H1 (cell line): ENCODE results near the gene CDR2L. TPM values are rescaled to one million over a fixed set of nuclear protein-coding genes. Genes with fewer than 3 reads are reported as not detected.

Experiments used
- CTCF ChIA-PET: fragments of 300-600 bp; sonication (Branson Sonifier 250); formaldehyde crosslinking; loops from one replicate; lab custom pipeline; 2021; ENCODE audit not compliant: partially characterized antibody; lab: Charles Lee
- POLR2A ChIA-PET: fragments of 300-600 bp; sonication (Branson Sonifier 250); formaldehyde crosslinking; loops from one replicate; lab custom pipeline; 2021; ENCODE audit warnings: inconsistent platforms; ENCODE audit not compliant: partially characterized antibody; lab: Charles Lee
- DNase-seq, 2 experiments: peaks; one replicate each; pipeline versions ENCODE4 v3.0.0 to v3.0.0-alpha.2; 2010 to 2022; ENCODE audit warnings: low spot score in 2 of 2, low read depth in 1 of 2, mixed read lengths in 1 of 2
- FAIRE-seq: peaks from 2 replicates; lab custom pipeline; 2011; peaks lifted over from hg19 to GRCh38; lab: Jason Lieb, UNC
- H2AFZ ChIP-seq: 2 replicates; pipeline ENCODE4 v1.8.1; 2012; ENCODE audit warnings: low read length, inconsistent platforms
- H2AK5ac ChIP-seq: 2 replicates; pipeline ENCODE4 v1.6.1; 2013; ENCODE audit warnings: low read depth, low read length
- H2BK120ac ChIP-seq: replicated peaks from 2 replicates; pipeline ENCODE3; 2013; ENCODE audit warnings: low read depth, low read length, inconsistent platforms
- H2BK12ac ChIP-seq: 2 replicates; pipeline ENCODE4 v1.6.1; 2013; ENCODE audit warnings: low read depth, low read length
- H2BK15ac ChIP-seq: 2 replicates; pipeline ENCODE4 v1.6.1; 2013; ENCODE audit warnings: low read length
- H2BK20ac ChIP-seq: 2 replicates; pipeline ENCODE4 v1.6.1; 2013; ENCODE audit warnings: low read length
- H2BK5ac ChIP-seq: 2 replicates; pipeline ENCODE4 v1.6.1; 2013; ENCODE audit warnings: low read depth, low read length
- H3K14ac ChIP-seq: 2 replicates; pipeline ENCODE4 v1.6.1; 2013; ENCODE audit warnings: inconsistent platforms; ENCODE audit not compliant: insufficient read length
- H3K18ac ChIP-seq: 2 replicates; pipeline ENCODE4 v1.6.1; 2013; ENCODE audit warnings: low read length; ENCODE audit errors: extremely low read depth
- H3K23ac ChIP-seq: 2 replicates; pipeline ENCODE4 v1.6.1; 2013; ENCODE audit warnings: inconsistent platforms; ENCODE audit not compliant: insufficient read length
- H3K23me2 ChIP-seq: 2 replicates; pipeline ENCODE4 v1.6.1; 2013; ENCODE audit warnings: low read depth, low read length
- H3K27ac ChIP-seq: 2 replicates; pipeline ENCODE4 v1.6.1; 2011; ENCODE audit warnings: low read depth, low read length, inconsistent platforms
- H3K27me3 ChIP-seq, 4 experiments: replicated peaks in 1 of 4; 1 replicate in 1 of 4; 2 replicates in 3 of 4; pipeline versions ENCODE4 v1.6.1 to v1.8.1; 2011 to 2013; ENCODE audit warnings: low read length in 3 of 4, mild to moderate bottlenecking in 3 of 4, inconsistent platforms in 2 of 4, mixed read lengths in 2 of 4, moderate library complexity in 1 of 4; ENCODE audit not compliant: control insufficient read depth in 3 of 4, insufficient read depth in 3 of 4; ENCODE audit errors: extremely low read depth in 1 of 4
- H3K36me3 ChIP-seq, 4 experiments: 2 replicates each; pipeline versions ENCODE4 v1.6.1 to v1.8.1; 2011 to 2013; ENCODE audit warnings: mild to moderate bottlenecking in 4 of 4, low read length in 3 of 4, moderate library complexity in 2 of 4, control low read depth in 1 of 4, inconsistent platforms in 1 of 4; ENCODE audit not compliant: insufficient read depth in 4 of 4, control insufficient read depth in 2 of 4
- H3K4ac ChIP-seq: replicated peaks from 2 replicates; pipeline ENCODE3; 2013; ENCODE audit warnings: low read length, low read depth, mixed read lengths, inconsistent platforms; ENCODE audit not compliant: insufficient read length
- H3K4me1 ChIP-seq, 4 experiments: replicated peaks in 1 of 4; 1 replicate in 1 of 4; 2 replicates in 3 of 4; pipeline versions ENCODE4 v1.6.1 to v1.8.1; 2011 to 2013; ENCODE audit warnings: low read length in 3 of 4, inconsistent platforms in 2 of 4, mixed read lengths in 1 of 4; ENCODE audit not compliant: insufficient read depth in 4 of 4, control insufficient read depth in 3 of 4
- H3K4me2 ChIP-seq, 2 experiments: 2 replicates each; pipeline versions ENCODE4 v1.6.1 to v1.8.1; 2011 to 2013; ENCODE audit warnings: low read depth in 2 of 2, low read length in 2 of 2, control low read depth in 1 of 2, inconsistent platforms in 1 of 2, mild to moderate bottlenecking in 1 of 2; ENCODE audit not compliant: insufficient read depth in 1 of 2
- H3K4me3 ChIP-seq, 4 experiments: fragments of 200-600, 300-600 bp in 1 of 4; sonication (generic), shearing (Covaris generic), sonication (Bioruptor Twin) in 1 of 4; 2 replicates each; pipeline versions ENCODE4 v1.5.1 to v1.8.1; 2011 to 2016; ENCODE audit warnings: low read length in 4 of 4, low read depth in 3 of 4, control low read depth in 2 of 4, inconsistent platforms in 2 of 4, mild to moderate bottlenecking in 2 of 4, mixed read lengths in 1 of 4, moderate library complexity in 1 of 4; ENCODE audit not compliant: insufficient read depth in 2 of 4; ENCODE audit errors: extremely low read depth in 1 of 4
- H3K56ac ChIP-seq: replicated peaks from 2 replicates; pipeline ENCODE3; 2013; ENCODE audit warnings: low read depth, mild to moderate bottlenecking, mixed read lengths, low read length, inconsistent platforms; ENCODE audit not compliant: insufficient read length
- H3K79me1 ChIP-seq: 2 replicates; pipeline ENCODE4 v1.6.1; 2013; ENCODE audit warnings: low read depth, low read length, control low read depth
- H3K79me2 ChIP-seq, 2 experiments: 2 replicates each; pipeline versions ENCODE4 v1.6.1 to v1.8.1; 2012 to 2013; ENCODE audit warnings: low read length in 2 of 2, mild to moderate bottlenecking in 2 of 2, inconsistent platforms in 1 of 2; ENCODE audit not compliant: insufficient read depth in 2 of 2, control insufficient read depth in 1 of 2
- H3K9ac ChIP-seq, 4 experiments: replicated peaks in 1 of 4; 1 replicate in 1 of 4; 2 replicates in 3 of 4; pipeline versions ENCODE4 v1.6.1 to v1.8.1; 2011 to 2013; ENCODE audit warnings: low read depth in 3 of 4, low read length in 3 of 4, control low read depth in 2 of 4, mild to moderate bottlenecking in 2 of 4, moderate library complexity in 2 of 4, inconsistent platforms in 1 of 4; ENCODE audit errors: extremely low read depth in 1 of 4
- H3K9me3 ChIP-seq, 2 experiments: 2 replicates each; pipeline versions ENCODE4 v1.6.1 to v1.8.1; 2012 to 2013; ENCODE audit warnings: mild to moderate bottlenecking in 2 of 2, moderate library complexity in 2 of 2, control low read depth in 1 of 2, inconsistent platforms in 1 of 2, low read depth in 1 of 2, low read length in 1 of 2, mixed read lengths in 1 of 2; ENCODE audit not compliant: insufficient read depth in 2 of 2
- H4K20me1 ChIP-seq, 2 experiments: replicated peaks in 1 of 2; 2 replicates each; pipeline versions ENCODE3 to v1.8.1; 2011 to 2013; ENCODE audit warnings: inconsistent platforms in 2 of 2, low read length in 2 of 2, mild to moderate bottlenecking in 1 of 2; ENCODE audit not compliant: insufficient read depth in 2 of 2, control insufficient read depth in 1 of 2
- H4K5ac ChIP-seq: 2 replicates; pipeline ENCODE4 v1.6.1; 2013; ENCODE audit warnings: low read length, low read depth, mixed read lengths, inconsistent platforms; ENCODE audit not compliant: insufficient read length
- H4K8ac ChIP-seq: 2 replicates; pipeline ENCODE4 v1.8.0; 2013; ENCODE audit warnings: mild to moderate bottlenecking, moderate library complexity, low read length, inconsistent platforms; ENCODE audit not compliant: insufficient read depth; ENCODE audit errors: extremely low read depth
- H4K91ac ChIP-seq: replicated peaks from 2 replicates; pipeline ENCODE3; 2013; ENCODE audit warnings: low read length, mixed read lengths, inconsistent platforms; ENCODE audit not compliant: insufficient read length
- ASH2L ChIP-seq: fragments of 200-600, 300-600 bp; sonication (generic); IDR thresholded peaks from one replicate; pipeline ENCODE4 v1.7.1; 2017; ENCODE audit warnings: low read length
- CBX5 ChIP-seq: fragments of 300-800, 300-1000 bp; sonication (generic); IDR thresholded peaks from 2 replicates; pipeline ENCODE4 v1.7.1; 2016; ENCODE audit warnings: antibody characterized with exemption, low read length, low read depth
- KDM5A ChIP-seq: fragments of 200-600 bp; IDR thresholded peaks from 2 replicates; pipeline ENCODE4 v1.7.1; 2012; ENCODE audit warnings: mild to moderate bottlenecking, low read length, inconsistent platforms, mixed read lengths
- NANOG ChIP-seq: IDR thresholded peaks from 2 replicates; pipeline ENCODE4 v1.6.1; 2011; ENCODE audit warnings: low read length, low read depth, mild to moderate bottlenecking, inconsistent platforms; ENCODE audit not compliant: insufficient read depth, poor library complexity, severe bottlenecking
- SAP30 ChIP-seq: fragments of 300-600 bp; sonication (generic); IDR thresholded peaks from 2 replicates; pipeline ENCODE4 v1.7.1; 2012; ENCODE audit warnings: low read length, moderate library complexity, mild to moderate bottlenecking, inconsistent platforms; ENCODE audit not compliant: insufficient read depth, insufficient replicate concordance
- SUZ12 ChIP-seq: fragments of 200-600 bp; sonication (generic); IDR thresholded peaks from 2 replicates; pipeline ENCODE4 v1.6.1; 2012; ENCODE audit warnings: mild to moderate bottlenecking, inconsistent platforms, low read length, moderate library complexity, mixed read lengths
- WGBS, 2 experiments: shearing (Covaris generic) in 1 of 2; methylation state at CpG; one replicate each; pipeline versions ENCODE4 v1.1.6 to v1.1.7; 2013 to 2015; ENCODE audit warnings: low lambda C conversion rate in 2 of 2, mixed read lengths in 2 of 2, inconsistent platforms in 1 of 2, low coverage in 1 of 2, missing lambda C conversion rate in 1 of 2; ENCODE audit not compliant: insufficient replicate concordance in 2 of 2, insufficient coverage in 1 of 2, insufficient read length in 1 of 2; ENCODE audit errors: extremely low coverage in 1 of 2, missing lambda C conversion rate in 1 of 2; 5-methylcytosine and 5-hydroxymethylcytosine counted together
- polyA plus RNA-seq, 7 experiments: library from polyadenylated mRNA; depleted of rRNA in 3 of 7; stranded (reverse) in 5 of 7; unstranded in 2 of 7; fragments of >200 nt in 5 of 7; fragments of 200-250 nt in 2 of 7; gene quantifications; 1 replicate in 5 of 7; 2 replicates in 1 of 7; 4 replicates in 1 of 7; pipeline versions ENCODE4 v1.2.1 to v1.2.3, GENCODE V29; 2011 to 2013; ENCODE audit warnings: missing spikeins in 2 of 7, mixed read lengths in 2 of 7
- total RNA-seq: library from RNA; stranded (reverse); fragmentation: NEBNext Ultra II Directional; extraction: Animal tissue kit (Norgen Biotek cat#: 25700); gene quantifications from 2 replicates; pipeline ENCODE4 v1.2.1, GENCODE V29; 2021

CDR2L gene
- total and polyA plus RNA-seq, 2 of the 8 experiments (the other 6 are each of a cell fraction or from before 2014, with no cell fraction given): 20.4 to 38.1 TPM

- 14% methylated on average over 9 of the region's 9 CpGs; no CpG with 5 or more reads in 1 of the 2 experiments for WGBS, 2 experiments
- H3K9ac ChIP-seq: peak overlapping the region in 1 of 4 experiments; percentile 43; a peak in 2 of 7 replicates
- peak overlapping the region; percentile 6 for H4K5ac ChIP-seq
- DNase-seq: no peak
- no peaks in the 10 kb centered on the region for H3K79me1 ChIP-seq
- no peak overlapping the region for H3K4ac ChIP-seq
- peak overlapping the region; percentile 84 to 87 for H3K4me2 ChIP-seq
- peak overlapping the region; percentile 48; the same call in 1 of the 2 replicates for H3K18ac ChIP-seq
- no peaks in the 10 kb centered on the region for H3K79me2 ChIP-seq
- H3K27me3 ChIP-seq: peaks cover 17 to 43% (median 37%) of the 10 kb centered on the region in 4 experiments
- H3K23ac ChIP-seq: no peak overlapping the region
- no peak overlapping the region for H2AFZ ChIP-seq
- TF ChIP-seq KDM5A (no peak), NANOG (no peak), ASH2L (no peak), CBX5 (no peak), SUZ12 (no peak), SAP30 (no peak)
- TF ChIP-seq, all 59 proteins: peak for 0
- Histone ChIP-seq H2AK5ac (no peak overlapping the region), H4K20me1 (no peaks in the 10 kb centered on the region), H3K56ac (no peak overlapping the region), H2BK5ac (no peak overlapping the region), H4K91ac (no peak overlapping the region), H3K23me2 (peaks cover 10% of the 10 kb centered on the region; the same call in 1 of the 2 replicates), H2BK15ac (peak overlapping the region; percentile 46; the same call in 1 of the 2 replicates), H4K8ac (no peak overlapping the region), H3K4me1 (peaks cover 0 to 15% (median 9%) of the 10 kb centered on the region in 4 experiments; a peak in 6 of 7 replicates), H3K14ac (no peak overlapping the region), H2BK120ac (no peak overlapping the region), H2BK20ac (no peak overlapping the region), H3K4me3 (peak overlapping the region; percentile 37 to 92 (median 52)), H3K27ac (no peak overlapping the region), H3K9me3 (no peaks in the 10 kb centered on the region), H3K36me3 (no peaks in the 10 kb centered on the region), H2BK12ac (no peak overlapping the region)
- POLR2A ChIA-PET: interaction anchor here (0.9 to 6.5 kb wide), 10 partner anchors 8 to 75 kb away, joined by 3 to 48 read pairs (median 4); partner anchors contain the start of genes ATP5PD, CDR2L and MRPL58
- no peak for FAIRE-seq
- CTCF ChIA-PET: interaction anchor here (0.6 to 19.8 kb wide), 6 partner anchors 9 to 69 kb away, joined by 4 to 345 read pairs (median 16); partner anchors contain the start of gene MRPL58
Measured at GRCh38 chr17:74971842-74972106, 15.7 kb upstream of the CDR2L start.
